Measurements from ENCODE around the gene WIZ.
"Not testable (repeated sequence)": the region's sequence is repeated elsewhere in the genome, so short reads cannot be mapped to it uniquely, and the experiment has no call there.

DNA sequence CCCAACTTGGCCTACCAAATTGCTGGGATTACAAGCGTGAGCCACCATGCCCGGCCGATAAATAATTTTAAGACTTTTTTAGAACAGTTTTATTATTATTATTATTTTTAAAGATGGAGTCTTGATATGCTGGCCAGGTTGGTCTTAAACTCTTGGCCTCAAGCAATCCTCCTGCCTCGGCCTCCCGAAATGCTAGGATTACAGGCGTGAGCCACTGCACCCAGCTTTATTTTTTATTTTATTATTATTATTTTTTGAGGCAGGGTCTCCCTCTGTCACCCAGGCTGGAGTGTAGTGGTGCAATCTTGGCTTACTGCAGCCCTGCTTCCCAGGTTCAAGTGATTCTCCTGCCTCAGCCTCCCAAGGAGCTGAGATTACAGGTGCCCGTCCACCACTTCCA lies 31.2 kb upstream of the WIZ start:
- TF ChIP-seq PRPF4 (IDR thresholded peaks at IDR 0.05; ENCODE audit: insufficient read depth, low read depth, low read length, poor library complexity, severe bottlenecking); ZNF232 (CRISPR knock-in tag; IDR thresholded peaks at IDR 0.05); SMAD1 (IDR thresholded peaks at IDR 0.05; ENCODE audit: low read depth, low read length, partially characterized antibody); POLR2AphosphoS5 (IDR thresholded peaks at IDR 0.05; ENCODE audit: control insufficient read depth, insufficient read depth, low read depth, low read length); SRSF9 (IDR thresholded peaks at IDR 0.05; ENCODE audit: borderline replicate concordance, low read depth, low read length): not testable (repeated sequence)
- TF ChIP-seq, protein P1, sequence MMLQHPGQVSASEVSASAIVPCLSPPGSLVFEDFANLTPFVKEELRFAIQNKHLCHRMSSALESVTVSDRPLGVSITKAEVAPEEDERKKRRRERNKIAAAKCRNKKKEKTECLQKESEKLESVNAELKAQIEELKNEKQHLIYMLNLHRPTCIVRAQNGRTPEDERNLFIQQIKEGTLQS (IDR thresholded peaks at IDR 0.05), result not testable (repeated sequence)
- TF ChIP-seq, protein P1 (CRISPR knock-in tag; conservative IDR thresholded peaks at IDR 0.05), result not testable (repeated sequence)
- TF ChIP-seq, protein P2, sequence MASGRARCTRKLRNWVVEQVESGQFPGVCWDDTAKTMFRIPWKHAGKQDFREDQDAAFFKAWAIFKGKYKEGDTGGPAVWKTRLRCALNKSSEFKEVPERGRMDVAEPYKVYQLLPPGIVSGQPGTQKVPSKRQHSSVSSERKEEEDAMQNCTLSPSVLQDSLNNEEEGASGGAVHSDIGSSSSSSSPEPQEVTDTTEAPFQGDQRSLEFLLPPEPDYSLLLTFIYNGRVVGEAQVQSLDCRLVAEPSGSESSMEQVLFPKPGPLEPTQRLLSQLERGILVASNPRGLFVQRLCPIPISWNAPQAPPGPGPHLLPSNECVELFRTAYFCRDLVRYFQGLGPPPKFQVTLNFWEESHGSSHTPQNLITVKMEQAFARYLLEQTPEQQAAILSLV (tag; IDR thresholded peaks at IDR 0.05), result not testable (repeated sequence)

Measured in K562 (cell line).